GM12872 (cell line): ENCODE results near the gene BPIFB6.

Source experiments
- TF ChIP-seq, protein P1 (sequence below): IDR thresholded peaks from 3 replicates; pipeline ENCODE4 v1.5.1; 2011; ENCODE audit warnings: low read depth, mild to moderate bottlenecking, low read length, moderate library complexity; ENCODE audit not compliant: insufficient read depth

BPIFB6 gene

DNA sequence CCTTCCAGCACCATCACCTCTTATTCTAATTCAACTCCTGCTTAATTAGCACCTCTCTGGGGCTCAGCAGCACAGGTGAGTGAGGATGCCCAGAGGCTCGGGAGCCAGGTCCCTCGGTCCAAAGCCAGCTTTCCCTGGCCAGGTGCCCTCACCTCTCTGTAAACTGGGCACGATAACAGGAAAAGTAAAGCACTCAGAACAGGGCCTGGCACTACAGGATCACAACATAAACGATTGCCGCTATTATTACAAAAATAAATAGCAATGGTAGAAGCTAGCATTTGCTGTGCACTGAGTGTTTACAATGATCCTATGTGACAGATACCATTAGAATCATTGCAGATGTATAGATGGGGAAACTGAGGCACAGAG lies 21.3 kb upstream of the BPIFB6 start:
- TF ChIP-seq, protein P1, sequence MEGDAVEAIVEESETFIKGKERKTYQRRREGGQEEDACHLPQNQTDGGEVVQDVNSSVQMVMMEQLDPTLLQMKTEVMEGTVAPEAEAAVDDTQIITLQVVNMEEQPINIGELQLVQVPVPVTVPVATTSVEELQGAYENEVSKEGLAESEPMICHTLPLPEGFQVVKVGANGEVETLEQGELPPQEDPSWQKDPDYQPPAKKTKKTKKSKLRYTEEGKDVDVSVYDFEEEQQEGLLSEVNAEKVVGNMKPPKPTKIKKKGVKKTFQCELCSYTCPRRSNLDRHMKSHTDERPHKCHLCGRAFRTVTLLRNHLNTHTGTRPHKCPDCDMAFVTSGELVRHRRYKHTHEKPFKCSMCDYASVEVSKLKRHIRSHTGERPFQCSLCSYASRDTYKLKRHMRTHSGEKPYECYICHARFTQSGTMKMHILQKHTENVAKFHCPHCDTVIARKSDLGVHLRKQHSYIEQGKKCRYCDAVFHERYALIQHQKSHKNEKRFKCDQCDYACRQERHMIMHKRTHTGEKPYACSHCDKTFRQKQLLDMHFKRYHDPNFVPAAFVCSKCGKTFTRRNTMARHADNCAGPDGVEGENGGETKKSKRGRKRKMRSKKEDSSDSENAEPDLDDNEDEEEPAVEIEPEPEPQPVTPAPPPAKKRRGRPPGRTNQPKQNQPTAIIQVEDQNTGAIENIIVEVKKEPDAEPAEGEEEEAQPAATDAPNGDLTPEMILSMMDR: no peak

GRCh38 chr20:33010674-33011449 lies 20.6 kb upstream of the BPIFB6 start:
- TF ChIP-seq, protein P1: no peak

DNA sequence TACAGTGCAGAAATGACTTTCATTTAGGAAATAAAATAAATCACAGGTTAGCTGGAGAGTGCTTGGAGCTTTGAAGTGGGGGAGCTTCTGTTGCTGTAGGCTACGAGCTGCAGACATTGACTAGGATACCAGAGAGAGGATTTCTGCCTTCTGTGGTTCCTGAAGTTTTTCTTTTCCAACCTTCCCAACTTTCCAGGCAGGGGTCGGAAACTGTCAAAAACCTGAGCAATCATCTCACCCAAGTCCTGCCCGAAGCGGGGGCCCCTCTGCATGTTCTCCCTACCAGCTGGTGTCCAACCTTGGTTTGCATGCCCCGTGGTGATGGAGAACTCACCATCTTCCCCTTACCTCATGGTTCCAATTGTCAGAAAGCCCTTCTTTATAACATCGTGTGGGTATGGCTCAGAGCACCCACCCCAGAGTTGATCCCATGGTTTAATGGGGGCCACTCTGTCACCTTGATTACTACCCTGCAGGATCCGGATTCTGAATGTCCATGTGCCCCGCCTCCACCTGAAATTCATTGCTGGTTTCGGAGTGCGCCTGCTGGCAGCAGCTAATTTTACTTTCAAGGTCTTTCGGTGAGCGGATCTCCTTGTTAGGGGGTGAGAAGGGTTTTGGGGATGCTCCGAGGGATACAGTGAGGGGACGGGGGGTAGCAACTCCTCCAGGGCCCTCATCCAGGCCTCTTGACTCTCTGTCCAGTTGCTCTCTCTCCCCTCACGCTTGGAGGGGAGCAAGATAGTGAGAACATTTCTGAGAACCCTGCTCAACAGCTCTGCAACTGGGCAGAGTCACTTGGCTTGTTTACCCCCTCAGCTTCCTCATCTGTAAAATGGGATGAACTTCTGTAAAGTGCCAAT lies 18.9 kb upstream of the BPIFB6 start:
- TF ChIP-seq, protein P1: no peak

GRCh38 chr20:33013701-33014326 lies 17.6 kb upstream of the BPIFB6 start:
- TF ChIP-seq, protein P1: no peak

DNA sequence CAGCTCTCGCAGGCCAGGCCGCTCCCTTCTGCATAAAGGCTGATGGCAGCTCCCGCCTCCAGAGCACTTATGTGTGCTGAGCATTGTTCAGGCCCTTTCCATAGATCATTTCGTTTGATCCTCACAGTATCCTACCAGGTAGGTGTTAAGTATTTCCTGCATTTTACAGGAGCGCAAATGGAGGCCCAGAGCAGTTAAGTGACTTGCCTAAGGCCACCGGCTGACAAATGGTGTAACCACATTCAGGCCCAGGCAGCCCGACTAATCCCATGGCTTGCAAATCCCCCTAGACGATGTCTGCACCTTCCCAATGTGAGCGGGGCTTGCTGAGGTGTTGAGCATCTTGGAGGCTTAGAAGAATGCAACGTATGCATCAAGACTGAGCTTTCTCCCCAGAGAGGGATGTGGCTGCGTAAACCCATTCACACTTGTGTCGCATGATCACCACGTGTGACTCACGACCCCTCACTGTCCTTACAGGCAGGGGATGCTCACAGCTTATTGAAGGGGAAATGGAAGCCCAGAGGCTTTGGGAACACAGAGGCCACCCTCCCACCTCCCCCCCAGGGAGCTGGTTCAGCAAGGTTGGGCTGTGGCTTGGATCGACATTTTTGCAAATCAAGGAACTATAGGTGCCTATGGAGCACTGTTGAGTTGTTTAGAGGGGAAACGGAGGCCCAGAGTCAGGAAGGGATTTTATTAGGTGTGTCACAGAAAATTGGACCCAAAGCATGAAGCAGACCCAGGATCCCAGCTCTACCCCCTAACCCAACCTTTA lies 16.9 kb upstream of the BPIFB6 start:
- TF ChIP-seq, protein P1: no peak

- TF ChIP-seq, protein P1: no peak
Observed at GRCh38 chr20:33015114-33015484, 16.3 kb upstream of the BPIFB6 start.
